Body of pancreas (tissue), 4 donors: ENCODE measurements around the gene ACKR2. TPM values are rescaled to one million over a fixed set of nuclear protein-coding genes. Genes with fewer than 3 reads are reported as not detected.

Source experiments
- ATAC-seq: fragments of 150-250 bp; one replicate; pipeline ENCODE4 v1.9.1; 2016
- DNase-seq, 4 donors: peaks; one replicate each; pipeline ENCODE4 v3.0.0-alpha.2; 2019
- H3K27ac ChIP-seq, 4 donors: fragments of 200-600 bp; sonication (generic); 1 replicate in 3 of 4; 2 replicates in 1 of 4; pipeline versions ENCODE4 v1.5.1 to v1.6.1; 2016 to 2019; ENCODE audit warnings: mild to moderate bottlenecking in 1 of 4, mixed read lengths in 1 of 4, moderate library complexity in 1 of 4
- H3K27me3 ChIP-seq, 2 donors: fragments of 200-600 bp; sonication (generic); one replicate each; pipeline ENCODE4 v1.6.0; 2016; ENCODE audit warnings: mild to moderate bottlenecking in 1 of 2
- H3K36me3 ChIP-seq, 2 donors: fragments of 200-600 bp; sonication (generic); replicated peaks in 1 of 2; 2 replicates each; pipeline ENCODE4 v1.5.1; 2016; ENCODE audit warnings: low read depth in 2 of 2; ENCODE audit not compliant: insufficient read depth in 1 of 2
- H3K4me1 ChIP-seq: fragments of 200-600 bp; sonication (generic); one replicate; pipeline ENCODE4 v1.6.0; 2016
- H3K4me3 ChIP-seq, 2 donors: fragments of 200-600 bp; sonication (generic); 1 replicate in 1 of 2; 2 replicates in 1 of 2; pipeline ENCODE4 v1.5.1; 2016 to 2019
- H3K9me3 ChIP-seq, 3 donors: fragments of 200-600 bp; sonication (generic); 1 replicate in 2 of 3; 2 replicates in 1 of 3; pipeline ENCODE4 v1.5.1; 2016
- POLR2A ChIP-seq, 3 donors: fragments of 450-650 bp; IDR thresholded peaks; one replicate each; pipeline ENCODE4 v1.6.1; 2016; ENCODE audit warnings: antibody characterized with exemption in 3 of 3, mild to moderate bottlenecking in 2 of 3
- WGBS, 2 donors: methylation state at CpG; one replicate each; pipeline ENCODE4 v1.1.5; 2017; 5-methylcytosine and 5-hydroxymethylcytosine counted together
- intact Hi-C: fragments of 100-400 bp; cut with DNase I; formaldehyde crosslinking; loops from one replicate; pipeline ENCODE4 v1.15.1; 2023
- total RNA-seq, 2 donors: library from RNA; depleted of rRNA; stranded (reverse); fragments of >200 nt; gene quantifications; one replicate each; pipeline ENCODE4 v1.1.0, GENCODE V29; 2016
- TF ChIP-seq, protein P1 (sequence below), 7 experiments: fragments of 450-650 bp in 4 of 7; fragments of 200-600 bp in 3 of 7; sonication (generic) in 3 of 7; IDR thresholded peaks; one replicate each; pipeline ENCODE4 v1.5.1; 2016 to 2019; ENCODE audit warnings: antibody characterized with exemption in 7 of 7

The ACKR2 gene
- total RNA-seq, 2 donors from 2014 or later = 3.3 to 3.4 TPM

DNA sequence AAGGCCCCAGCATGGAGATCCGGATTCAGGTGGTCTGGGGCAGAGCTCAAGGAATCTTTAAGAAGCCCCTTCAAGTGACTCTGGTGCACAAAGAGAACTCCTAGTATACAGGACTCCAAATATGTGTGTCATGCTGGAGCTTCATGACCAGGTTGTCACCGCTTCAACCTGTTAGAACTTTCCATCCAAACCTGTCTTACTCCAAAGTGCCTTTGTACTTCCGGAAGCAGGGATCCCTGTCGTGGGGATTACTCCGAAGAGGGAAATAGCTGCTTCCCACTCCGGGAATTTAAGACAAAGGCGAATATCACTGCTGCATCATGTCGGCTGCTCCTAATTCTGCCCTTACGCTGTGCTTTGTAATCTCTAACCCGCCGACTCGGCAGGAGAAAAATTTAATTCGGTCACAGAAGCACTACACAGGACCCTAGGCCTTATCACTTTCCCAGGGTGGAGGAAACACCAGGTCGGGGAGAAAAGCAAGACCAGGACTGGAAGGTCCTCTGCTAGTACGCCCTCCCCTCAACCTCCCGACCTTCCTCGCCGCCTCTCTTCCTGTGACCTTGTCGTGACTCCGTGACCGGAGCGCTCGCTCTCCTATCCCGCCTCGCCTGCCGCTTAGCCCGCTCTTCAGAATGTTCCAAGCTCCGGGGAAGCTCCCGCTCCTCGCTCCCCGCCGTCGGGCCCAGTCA is 5.7 kb upstream of the ACKR2 start:
- Histone ChIP-seq H3K4me1 (peaks cover 46% of the 10 kb centered on the region), H3K27ac (peak overlapping the region; percentile 81 to 95 (median 94)), H3K27me3 (no peaks in the 10 kb centered on the region), H3K36me3 (no peaks in the 10 kb centered on the region), H3K4me3 (peak overlapping the region; percentile 37 to 70), H3K9me3 (no peaks in the 10 kb centered on the region)
- DNase-seq = peak; percentile 19 to 59 (median 48)
- intact Hi-C loops = no loop called here
- ATAC-seq = peak; percentile 39
- TF ChIP-seq, protein P1, sequence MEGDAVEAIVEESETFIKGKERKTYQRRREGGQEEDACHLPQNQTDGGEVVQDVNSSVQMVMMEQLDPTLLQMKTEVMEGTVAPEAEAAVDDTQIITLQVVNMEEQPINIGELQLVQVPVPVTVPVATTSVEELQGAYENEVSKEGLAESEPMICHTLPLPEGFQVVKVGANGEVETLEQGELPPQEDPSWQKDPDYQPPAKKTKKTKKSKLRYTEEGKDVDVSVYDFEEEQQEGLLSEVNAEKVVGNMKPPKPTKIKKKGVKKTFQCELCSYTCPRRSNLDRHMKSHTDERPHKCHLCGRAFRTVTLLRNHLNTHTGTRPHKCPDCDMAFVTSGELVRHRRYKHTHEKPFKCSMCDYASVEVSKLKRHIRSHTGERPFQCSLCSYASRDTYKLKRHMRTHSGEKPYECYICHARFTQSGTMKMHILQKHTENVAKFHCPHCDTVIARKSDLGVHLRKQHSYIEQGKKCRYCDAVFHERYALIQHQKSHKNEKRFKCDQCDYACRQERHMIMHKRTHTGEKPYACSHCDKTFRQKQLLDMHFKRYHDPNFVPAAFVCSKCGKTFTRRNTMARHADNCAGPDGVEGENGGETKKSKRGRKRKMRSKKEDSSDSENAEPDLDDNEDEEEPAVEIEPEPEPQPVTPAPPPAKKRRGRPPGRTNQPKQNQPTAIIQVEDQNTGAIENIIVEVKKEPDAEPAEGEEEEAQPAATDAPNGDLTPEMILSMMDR (IDR thresholded peaks at IDR 0.05) = no peak
- TF ChIP-seq POLR2A (IDR thresholded peaks at IDR 0.05) = no peak
- 0 to 1% methylated on average over 32 to 33 of the region's 33 CpGs for WGBS, 2 donors

DNA sequence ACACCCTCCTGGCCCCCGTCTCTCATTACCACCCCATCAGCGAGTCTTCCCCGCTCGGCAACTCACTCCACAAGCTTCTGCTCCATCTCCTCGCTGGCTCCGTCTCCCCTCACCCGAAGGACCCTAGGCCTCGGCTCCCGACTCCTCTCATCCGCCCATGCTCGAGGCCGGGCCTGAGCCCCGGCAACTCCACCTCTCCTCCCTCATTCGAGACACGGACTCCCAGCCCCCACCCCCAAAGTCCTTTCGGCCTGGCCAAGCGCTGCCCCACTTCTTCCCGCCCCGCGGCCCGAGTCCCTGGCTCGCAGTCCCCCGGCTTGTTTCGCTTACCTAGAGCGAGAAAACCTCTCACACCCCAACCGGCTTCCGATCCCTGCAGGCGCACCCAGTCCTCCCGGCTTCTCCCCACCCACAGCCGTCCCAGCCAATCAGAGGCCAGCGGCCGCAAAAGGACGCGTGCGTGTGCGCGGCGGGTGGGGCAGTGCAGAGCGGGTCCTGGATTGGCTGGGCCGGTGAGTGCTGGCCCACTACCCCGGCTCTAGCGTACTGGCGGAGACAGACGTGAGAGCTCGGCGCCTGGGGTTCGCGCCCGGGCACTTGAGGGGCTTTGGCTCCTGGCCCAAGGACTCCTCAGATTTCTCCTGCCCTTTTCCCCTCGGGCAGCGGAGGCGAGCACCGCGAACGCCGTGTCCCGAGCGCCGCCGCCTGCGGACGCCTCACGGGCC is 5.0 kb upstream of the ACKR2 start, which contains the start of gene HIGD1A:
TSS of gene HIGD1A (minus strand) at position 385 of the 725 bp plus-strand sequence. CDS start 10,237 bp downstream, outside the sequence.
- WGBS, 2 donors = 0 to 1% methylated on average over 48 to 58 of the region's 63 CpGs
- no peaks in the 10 kb centered on the region for H3K27me3 ChIP-seq
- peak; percentile 95 to 97 (median 96) for DNase-seq
- peaks cover 46% of the 10 kb centered on the region for H3K4me1 ChIP-seq
- peak; percentile 95 to 98 (median 97) for TF ChIP-seq POLR2A (IDR thresholded peaks at IDR 0.05)
- TF ChIP-seq, protein P1 (IDR thresholded peaks at IDR 0.05) = peak in 1 of 7 experiments; percentile 4
- no peaks in the 10 kb centered on the region for H3K36me3 ChIP-seq
- H3K27ac ChIP-seq = peak within 1 kb of the TSS; percentile 81 to 95 (median 94)
- intact Hi-C loops = no loop called here
- ATAC-seq = peak; percentile 98
- H3K4me3 ChIP-seq = peak within 1 kb of the TSS; percentile 39 to 70
- H3K9me3 ChIP-seq = no peaks in the 10 kb centered on the region

DNA sequence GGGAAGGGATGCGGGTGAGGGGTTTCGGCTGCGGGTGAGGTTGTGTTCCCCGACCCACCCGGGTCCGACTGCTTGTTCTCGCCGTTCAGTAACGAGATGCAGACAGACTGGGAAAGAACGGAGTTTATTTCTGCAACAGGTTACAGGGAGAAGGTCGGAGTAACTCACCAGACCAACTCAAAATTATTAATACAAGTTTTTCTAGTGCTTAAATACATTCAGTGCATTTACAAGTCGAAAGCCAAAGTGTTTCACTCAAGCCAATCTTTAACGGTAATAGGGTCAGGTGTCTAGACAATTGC is 4.5 kb upstream of the ACKR2 start:
- intact Hi-C loops = no loop called here
- Histone ChIP-seq H3K4me3 (peak overlapping the region; percentile 39 to 70), H3K4me1 (peaks cover 45% of the 10 kb centered on the region), H3K27ac (peak overlapping the region; percentile 81 to 95 (median 94)), H3K27me3 (no peaks in the 10 kb centered on the region), H3K36me3 (no peaks in the 10 kb centered on the region), H3K9me3 (no peaks in the 10 kb centered on the region)
- TF ChIP-seq, protein P1 (IDR thresholded peaks at IDR 0.05) = no peak
- TF ChIP-seq POLR2A (IDR thresholded peaks at IDR 0.05) = no peak
- ATAC-seq (no peak), DNase-seq (no peak)
- WGBS, 2 donors = 0 to 1% methylated on average over 10 to 13 of the region's 13 CpGs

DNA sequence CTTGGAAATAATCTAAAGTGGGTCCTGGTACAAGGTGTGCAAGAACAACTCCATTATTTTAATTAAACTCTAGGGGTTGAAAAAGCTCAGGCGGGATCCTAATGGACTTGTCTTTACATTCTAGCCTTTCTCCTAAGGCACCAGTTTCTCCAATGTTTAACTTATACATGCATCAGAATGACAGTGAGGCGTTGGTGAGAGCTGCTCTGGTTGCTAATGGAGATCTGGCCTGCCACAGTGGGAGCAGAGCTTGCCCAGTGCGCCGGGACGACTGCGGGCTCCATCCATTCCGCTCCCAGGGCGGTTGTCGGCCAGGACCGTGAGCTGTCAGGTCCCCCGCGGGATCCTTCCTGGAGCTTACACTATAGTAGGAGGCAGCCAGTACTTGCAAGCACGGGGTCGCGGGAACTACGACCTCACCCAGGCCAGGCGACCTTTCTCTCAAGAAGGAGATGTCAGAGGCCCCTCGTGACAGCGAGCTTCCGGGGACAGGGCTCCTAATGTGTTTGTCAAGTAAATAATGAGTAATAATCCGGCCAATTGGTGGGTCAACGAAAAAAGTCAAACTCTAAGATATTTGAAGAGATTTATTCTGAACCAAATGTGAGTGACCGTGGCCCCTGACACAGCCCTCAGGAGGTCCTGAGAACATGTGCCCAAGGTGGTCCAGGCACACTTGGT is 4.0 kb upstream of the ACKR2 start:
- H3K9me3 ChIP-seq = no peaks in the 10 kb centered on the region

More for the DNA sequence above, 4.0 kb upstream of the ACKR2 start:
- peak; percentile 11 for ATAC-seq
- Histone ChIP-seq H3K27ac (peak overlapping the region; percentile 81 to 95 (median 94)), H3K4me3 (peak overlapping the region in 1 of 2 donors; percentile 70), H3K36me3 (no peaks in the 10 kb centered on the region), H3K4me1 (peaks cover 40% of the 10 kb centered on the region), H3K27me3 (no peaks in the 10 kb centered on the region)
- peak in 3 of 4 donors; percentile 26 to 64 (median 59) for DNase-seq
- 22 to 25% methylated on average over 13 to 23 of the region's 23 CpGs for WGBS, 2 donors
- TF ChIP-seq, protein P1 (IDR thresholded peaks at IDR 0.05) = no peak
- TF ChIP-seq POLR2A (IDR thresholded peaks at IDR 0.05) = no peak
- intact Hi-C loops = no loop called here
